Stimulated activated CD8-positive, alpha-beta memory T cell treated with anti-CD3 and anti-CD28 coated beads, Interleukin-4, amount 100 ng/mL, for 24 hours (primary cell): ENCODE results near the gene ZHX3.
"Not testable (repeated sequence)": the region's sequence is repeated elsewhere in the genome, so short reads cannot be mapped to it uniquely, and the experiment has no call there.

ENCODE experiments used
- DNase-seq: peaks from one replicate; pipeline ENCODE4 v3.0.0-alpha.2; 2020; ENCODE audit warnings: low read depth

The ZHX3 gene

GRCh38 chr20:41256516-41256915 lies 61.0 kb downstream of the ZHX3 start:
- DNase-seq: no peak

GRCh38 chr20:41255655-41256054 lies 61.9 kb downstream of the ZHX3 start:
- DNase-seq: no peak

GRCh38 chr20:41249411-41250281 lies 67.9 kb downstream of the ZHX3 start:
- DNase-seq: no peak

- DNase-seq: no peak
These were observed 69.0 kb downstream of the ZHX3 start for GRCh38 chr20:41248368-41249024.

- DNase-seq: no peak
These were observed 69.8 kb downstream of the ZHX3 start for GRCh38 chr20:41247523-41248367.

GRCh38 chr20:41245086-41245707 lies 72.3 kb downstream of the ZHX3 start:
- DNase-seq: no peak

- no peak for DNase-seq
These were observed 74.7 kb downstream of the ZHX3 start for GRCh38 chr20:41242807-41243206.

- DNase-seq: no peak
These were observed 75.2 kb downstream of the ZHX3 start for GRCh38 chr20:41242352-41242751.

GRCh38 chr20:41237233-41237632 lies 80.3 kb downstream of the ZHX3 start:
- not testable (repeated sequence) for DNase-seq

GRCh38 chr20:41236818-41237217 lies 80.7 kb downstream of the ZHX3 start:
- DNase-seq: not testable (repeated sequence)

GRCh38 chr20:41234546-41234945 lies 83.0 kb downstream of the ZHX3 start:
- no peak for DNase-seq

GRCh38 chr20:41234041-41234440 lies 83.5 kb downstream of the ZHX3 start:
- no peak for DNase-seq

GRCh38 chr20:41232973-41233926 lies 84.3 kb downstream of the ZHX3 start:
- no peak for DNase-seq

GRCh38 chr20:41231136-41231535 lies 86.4 kb downstream of the ZHX3 start:
- no peak for DNase-seq

- no peak for DNase-seq
These were observed 87.4 kb downstream of the ZHX3 start for GRCh38 chr20:41230136-41230535.

GRCh38 chr20:41229259-41229658 lies 88.3 kb downstream of the ZHX3 start:
- DNase-seq: no peak

GRCh38 chr20:41228858-41229257 lies 88.7 kb downstream of the ZHX3 start:
- no peak for DNase-seq

- no peak for DNase-seq
These were observed 91.1 kb downstream of the ZHX3 start for GRCh38 chr20:41226426-41226825.

GRCh38 chr20:41225091-41225490 lies 92.4 kb downstream of the ZHX3 start:
- no peak for DNase-seq

GRCh38 chr20:41224281-41224680 lies 93.2 kb downstream of the ZHX3 start:
- no peak for DNase-seq

- no peak for DNase-seq
These were observed 94.4 kb downstream of the ZHX3 start for GRCh38 chr20:41223112-41223511.
